DOHH2 (cell line): ENCODE data around the gene PRH2.

Experiments used
- EZH2phosphoT487 ChIP-seq: fragments of 200-600 bp; sonication (generic); IDR thresholded peaks from 2 replicates; pipeline ENCODE4 v1.6.1; 2017; ENCODE audit warnings: borderline replicate concordance, mild to moderate bottlenecking, antibody characterized with exemption, low read length, moderate library complexity, mixed read lengths
- TF ChIP-seq, protein P1 (sequence below): fragments of 200-600 bp; sonication (generic); IDR thresholded peaks from one replicate; pipeline ENCODE4 v1.5.1; 2014; ENCODE audit warnings: antibody characterized with exemption, mild to moderate bottlenecking, low read depth, low read length; ENCODE audit not compliant: poor library complexity, severe bottlenecking

DNA sequence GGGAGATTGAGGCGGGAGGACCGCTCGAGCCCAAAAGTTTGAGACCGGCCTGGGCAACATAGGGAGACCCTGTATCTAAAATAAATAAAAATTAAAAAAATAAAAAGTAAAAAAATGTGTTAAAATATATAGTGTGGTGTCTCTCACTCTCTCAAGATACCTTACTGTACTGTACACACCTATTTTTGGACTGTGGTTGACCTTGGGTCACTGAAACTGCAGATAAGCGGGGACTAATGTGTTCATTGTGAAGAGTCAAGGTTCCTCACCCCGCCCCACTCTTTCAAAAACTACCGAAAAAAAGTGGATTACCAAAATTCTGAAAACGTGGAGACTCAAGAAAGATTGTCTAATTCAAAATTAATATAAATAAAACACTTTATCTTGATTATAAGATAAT lies 18.7 kb upstream of the PRH2 start:
- TF ChIP-seq, protein P1, sequence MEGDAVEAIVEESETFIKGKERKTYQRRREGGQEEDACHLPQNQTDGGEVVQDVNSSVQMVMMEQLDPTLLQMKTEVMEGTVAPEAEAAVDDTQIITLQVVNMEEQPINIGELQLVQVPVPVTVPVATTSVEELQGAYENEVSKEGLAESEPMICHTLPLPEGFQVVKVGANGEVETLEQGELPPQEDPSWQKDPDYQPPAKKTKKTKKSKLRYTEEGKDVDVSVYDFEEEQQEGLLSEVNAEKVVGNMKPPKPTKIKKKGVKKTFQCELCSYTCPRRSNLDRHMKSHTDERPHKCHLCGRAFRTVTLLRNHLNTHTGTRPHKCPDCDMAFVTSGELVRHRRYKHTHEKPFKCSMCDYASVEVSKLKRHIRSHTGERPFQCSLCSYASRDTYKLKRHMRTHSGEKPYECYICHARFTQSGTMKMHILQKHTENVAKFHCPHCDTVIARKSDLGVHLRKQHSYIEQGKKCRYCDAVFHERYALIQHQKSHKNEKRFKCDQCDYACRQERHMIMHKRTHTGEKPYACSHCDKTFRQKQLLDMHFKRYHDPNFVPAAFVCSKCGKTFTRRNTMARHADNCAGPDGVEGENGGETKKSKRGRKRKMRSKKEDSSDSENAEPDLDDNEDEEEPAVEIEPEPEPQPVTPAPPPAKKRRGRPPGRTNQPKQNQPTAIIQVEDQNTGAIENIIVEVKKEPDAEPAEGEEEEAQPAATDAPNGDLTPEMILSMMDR: no peak
- TF ChIP-seq EZH2phosphoT487: no peak
